Astrocyte (in vitro differentiated cells and primary cell): ENCODE results near the gene CYP4F2.

ENCODE experiments used
- CTCF ChIP-seq: IDR thresholded peaks from 2 replicates; pipeline ENCODE4 v1.5.1; 2011; ENCODE audit warnings: low read depth, mild to moderate bottlenecking, inconsistent platforms, low read length, moderate library complexity; ENCODE audit not compliant: insufficient read depth
- EZH2 ChIP-seq: IDR thresholded peaks from 2 replicates; pipeline ENCODE4 v1.6.1; 2012; ENCODE audit warnings: mild to moderate bottlenecking, low read length, inconsistent platforms; ENCODE audit not compliant: insufficient read depth

GRCh38 chr19:15841875-15842569 is 55.9 kb downstream of the CYP4F2 start:
- TF ChIP-seq CTCF (no peak), EZH2 (no peak)
